SU-DHL-6 (cell line): ENCODE results near the gene ZNF330.

Experiments
- H2AFZ ChIP-seq: fragments of 200-600 bp; sonication (generic); 2 replicates; pipeline ENCODE4 v1.6.1; 2014; ENCODE audit warnings: low read depth, mild to moderate bottlenecking, moderate library complexity, mixed read lengths, antibody characterized with exemption, low read length; ENCODE audit not compliant: severe bottlenecking
- H3F3A ChIP-seq: fragments of 200-600 bp; shearing (Covaris generic); 2 replicates; pipeline ENCODE4 v1.6.0; 2016; ENCODE audit warnings: antibody characterized with exemption, mild to moderate bottlenecking; ENCODE audit not compliant: insufficient read depth
- H3K27ac ChIP-seq: fragments of 200-600 bp; sonication (generic); 2 replicates; pipeline ENCODE4 v1.5.1; 2016; ENCODE audit warnings: low read depth, mild to moderate bottlenecking, low read length, moderate library complexity, mixed read lengths
- H3K27me3 ChIP-seq: fragments of 200-600 bp; sonication (generic), shearing (Covaris generic); 2 replicates; pipeline ENCODE4 v1.6.0; 2014; ENCODE audit warnings: mild to moderate bottlenecking, low read length
- H3K36me3 ChIP-seq: fragments of 200-600 bp; sonication (generic); 2 replicates; pipeline ENCODE4 v1.6.1; 2014; ENCODE audit warnings: mild to moderate bottlenecking, low read length, mixed read lengths
- H3K4me2 ChIP-seq: fragments of 300-600, 200-600 bp; shearing (Covaris generic), sonication (generic); 2 replicates; pipeline ENCODE4 v1.6.0; 2014; ENCODE audit warnings: low read length, low read depth, mild to moderate bottlenecking; ENCODE audit not compliant: poor library complexity, severe bottlenecking
- H3K4me3 ChIP-seq: fragments of 200-600 bp; sonication (generic); 2 replicates; pipeline ENCODE4 v1.5.1; 2014; ENCODE audit warnings: antibody characterized with exemption, low read length, mild to moderate bottlenecking, mixed read lengths; ENCODE audit not compliant: insufficient read depth, poor library complexity, severe bottlenecking
- H3K79me2 ChIP-seq: fragments of 200-600 bp; sonication (generic); 2 replicates; pipeline ENCODE4 v1.6.1; 2014; ENCODE audit warnings: mild to moderate bottlenecking, low read length, moderate library complexity; ENCODE audit not compliant: insufficient read depth
- H3K9ac ChIP-seq: fragments of 200-600 bp; sonication (generic); 2 replicates; pipeline ENCODE4 v1.7.0; 2014; ENCODE audit warnings: mild to moderate bottlenecking, low read length
- H3K9me2 ChIP-seq: fragments of 200-600 bp; sonication (generic); replicated peaks from 2 replicates; pipeline ENCODE4 v1.6.1; 2014; ENCODE audit warnings: low read length; ENCODE audit not compliant: insufficient read depth
- H3K9me3 ChIP-seq: fragments of 200-600 bp; sonication (generic); 2 replicates; pipeline ENCODE4 v1.6.1; 2014; ENCODE audit warnings: low read length, mixed read lengths; ENCODE audit not compliant: insufficient read depth
- H4K20me1 ChIP-seq: fragments of 200-600 bp; sonication (generic); 2 replicates; pipeline ENCODE4 v1.6.1; 2014; ENCODE audit warnings: low read depth, mild to moderate bottlenecking, antibody characterized with exemption, low read length, moderate library complexity, mixed read lengths
- EZH2phosphoT487 ChIP-seq: fragments of 200-600 bp; sonication (generic), shearing (Covaris generic); conservative IDR thresholded peaks from 2 replicates; pipeline ENCODE4 v1.6.1; 2018; ENCODE audit warnings: mild to moderate bottlenecking, antibody characterized with exemption, low read length, moderate library complexity, mixed read lengths
- TF ChIP-seq, protein P1 (sequence below): fragments of 200-600 bp; sonication (generic); IDR thresholded peaks from one replicate; pipeline ENCODE4 v1.5.1; 2017; ENCODE audit warnings: antibody characterized with exemption, mild to moderate bottlenecking, low read length, moderate library complexity; ENCODE audit not compliant: insufficient read depth, poor library complexity, severe bottlenecking

Gene ZNF330

GRCh38 chr4:141229408-141230101, 8.9 kb downstream of the ZNF330 start:
- H3K9ac ChIP-seq: no peak overlapping the region
- no peak overlapping the region for H3K27ac ChIP-seq
- H3K36me3 ChIP-seq: peaks cover 14% of the 10 kb centered on the region; the same call in 1 of the 2 replicates
- H3K4me2 ChIP-seq: no peak overlapping the region
- no peaks in the 10 kb centered on the region for H3K9me2 ChIP-seq
- no peaks in the 10 kb centered on the region for H3K79me2 ChIP-seq
- H3K9me3 ChIP-seq: no peaks in the 10 kb centered on the region
- no peak overlapping the region for H2AFZ ChIP-seq
- no peaks in the 10 kb centered on the region for H4K20me1 ChIP-seq
- no peaks in the 10 kb centered on the region for H3K27me3 ChIP-seq
- TF ChIP-seq EZH2phosphoT487: no peak
- TF ChIP-seq, protein P1, sequence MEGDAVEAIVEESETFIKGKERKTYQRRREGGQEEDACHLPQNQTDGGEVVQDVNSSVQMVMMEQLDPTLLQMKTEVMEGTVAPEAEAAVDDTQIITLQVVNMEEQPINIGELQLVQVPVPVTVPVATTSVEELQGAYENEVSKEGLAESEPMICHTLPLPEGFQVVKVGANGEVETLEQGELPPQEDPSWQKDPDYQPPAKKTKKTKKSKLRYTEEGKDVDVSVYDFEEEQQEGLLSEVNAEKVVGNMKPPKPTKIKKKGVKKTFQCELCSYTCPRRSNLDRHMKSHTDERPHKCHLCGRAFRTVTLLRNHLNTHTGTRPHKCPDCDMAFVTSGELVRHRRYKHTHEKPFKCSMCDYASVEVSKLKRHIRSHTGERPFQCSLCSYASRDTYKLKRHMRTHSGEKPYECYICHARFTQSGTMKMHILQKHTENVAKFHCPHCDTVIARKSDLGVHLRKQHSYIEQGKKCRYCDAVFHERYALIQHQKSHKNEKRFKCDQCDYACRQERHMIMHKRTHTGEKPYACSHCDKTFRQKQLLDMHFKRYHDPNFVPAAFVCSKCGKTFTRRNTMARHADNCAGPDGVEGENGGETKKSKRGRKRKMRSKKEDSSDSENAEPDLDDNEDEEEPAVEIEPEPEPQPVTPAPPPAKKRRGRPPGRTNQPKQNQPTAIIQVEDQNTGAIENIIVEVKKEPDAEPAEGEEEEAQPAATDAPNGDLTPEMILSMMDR: no peak
- no peaks in the 10 kb centered on the region for H3F3A ChIP-seq
- no peak overlapping the region for H3K4me3 ChIP-seq

DNA sequence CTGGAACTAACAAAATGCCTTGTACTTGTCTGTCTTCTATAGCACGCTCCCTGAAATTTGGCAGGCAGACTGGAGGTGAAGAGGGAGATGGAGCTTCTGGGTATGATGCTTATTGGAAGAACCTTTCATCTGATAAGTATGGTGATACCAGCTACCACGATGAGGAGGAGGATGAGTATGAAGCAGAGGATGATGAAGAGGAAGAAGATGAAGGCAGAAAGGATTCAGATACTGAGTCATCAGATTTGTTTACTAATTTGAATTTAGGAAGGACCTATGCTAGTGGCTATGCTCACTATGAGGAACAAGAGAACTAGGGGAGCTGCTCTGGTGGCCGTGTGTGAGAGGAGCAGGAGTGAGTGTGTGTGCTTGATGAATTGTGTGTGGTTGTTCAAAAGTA, 13.0 kb downstream of the ZNF330 start:
- Histone ChIP-seq H3K4me2 (no peak overlapping the region), H3K79me2 (no peaks in the 10 kb centered on the region), H3K9me2 (no peaks in the 10 kb centered on the region), H3K27me3 (no peaks in the 10 kb centered on the region), H3K9me3 (no peaks in the 10 kb centered on the region), H2AFZ (no peak overlapping the region), H3K27ac (no peak overlapping the region), H3K4me3 (no peak overlapping the region), H3K36me3 (peaks cover 10% of the 10 kb centered on the region; the same call in 1 of the 2 replicates), H4K20me1 (no peaks in the 10 kb centered on the region), H3K9ac (no peak overlapping the region), H3F3A (no peaks in the 10 kb centered on the region)
- TF ChIP-seq, protein P1: no peak
- TF ChIP-seq EZH2phosphoT487: no peak

GRCh38 chr4:141238186-141238585, 17.5 kb downstream of the ZNF330 start:
- Histone ChIP-seq H3F3A (no peaks in the 10 kb centered on the region), H3K4me3 (no peak overlapping the region), H3K9ac (no peak overlapping the region), H2AFZ (no peak overlapping the region), H4K20me1 (no peaks in the 10 kb centered on the region), H3K36me3 (0 out of 2 replicates have a peak, but pooled peaks cover 2% of the 10 kb centered on the region), H3K27me3 (no peaks in the 10 kb centered on the region), H3K27ac (no peak overlapping the region), H3K9me2 (no peaks in the 10 kb centered on the region), H3K4me2 (no peak overlapping the region), H3K79me2 (no peaks in the 10 kb centered on the region), H3K9me3 (no peaks in the 10 kb centered on the region)
- TF ChIP-seq, protein P1: no peak
- no peak for TF ChIP-seq EZH2phosphoT487
